ENCODE data around the gene CELSR1.

Gene CELSR1

GRCh38 chr22:46539169-46539568 lies 1.7 kb upstream of the CELSR1 start:
- no peak for ATAC-seq
- TF ChIP-seq, protein P1, sequence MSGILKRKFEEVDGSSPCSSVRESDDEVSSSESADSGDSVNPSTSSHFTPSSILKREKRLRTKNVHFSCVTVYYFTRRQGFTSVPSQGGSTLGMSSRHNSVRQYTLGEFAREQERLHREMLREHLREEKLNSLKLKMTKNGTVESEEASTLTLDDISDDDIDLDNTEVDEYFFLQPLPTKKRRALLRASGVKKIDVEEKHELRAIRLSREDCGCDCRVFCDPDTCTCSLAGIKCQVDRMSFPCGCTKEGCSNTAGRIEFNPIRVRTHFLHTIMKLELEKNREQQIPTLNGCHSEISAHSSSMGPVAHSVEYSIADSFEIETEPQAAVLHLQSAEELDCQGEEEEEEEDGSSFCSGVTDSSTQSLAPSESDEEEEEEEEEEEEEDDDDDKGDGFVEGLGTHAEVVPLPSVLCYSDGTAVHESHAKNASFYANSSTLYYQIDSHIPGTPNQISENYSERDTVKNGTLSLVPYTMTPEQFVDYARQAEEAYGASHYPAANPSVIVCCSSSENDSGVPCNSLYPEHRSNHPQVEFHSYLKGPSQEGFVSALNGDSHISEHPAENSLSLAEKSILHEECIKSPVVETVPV (CRISPR knock-in tag; IDR thresholded peaks at IDR 0.05), result no peak
- no peak for TF ChIP-seq RARB (CRISPR knock-in tag; IDR thresholded peaks at IDR 0.05)
- TF ChIP-seq TOX (CRISPR knock-in tag; IDR thresholded peaks at IDR 0.05; ENCODE audit: borderline replicate concordance), result no peak
- TF ChIP-seq, protein P2, sequence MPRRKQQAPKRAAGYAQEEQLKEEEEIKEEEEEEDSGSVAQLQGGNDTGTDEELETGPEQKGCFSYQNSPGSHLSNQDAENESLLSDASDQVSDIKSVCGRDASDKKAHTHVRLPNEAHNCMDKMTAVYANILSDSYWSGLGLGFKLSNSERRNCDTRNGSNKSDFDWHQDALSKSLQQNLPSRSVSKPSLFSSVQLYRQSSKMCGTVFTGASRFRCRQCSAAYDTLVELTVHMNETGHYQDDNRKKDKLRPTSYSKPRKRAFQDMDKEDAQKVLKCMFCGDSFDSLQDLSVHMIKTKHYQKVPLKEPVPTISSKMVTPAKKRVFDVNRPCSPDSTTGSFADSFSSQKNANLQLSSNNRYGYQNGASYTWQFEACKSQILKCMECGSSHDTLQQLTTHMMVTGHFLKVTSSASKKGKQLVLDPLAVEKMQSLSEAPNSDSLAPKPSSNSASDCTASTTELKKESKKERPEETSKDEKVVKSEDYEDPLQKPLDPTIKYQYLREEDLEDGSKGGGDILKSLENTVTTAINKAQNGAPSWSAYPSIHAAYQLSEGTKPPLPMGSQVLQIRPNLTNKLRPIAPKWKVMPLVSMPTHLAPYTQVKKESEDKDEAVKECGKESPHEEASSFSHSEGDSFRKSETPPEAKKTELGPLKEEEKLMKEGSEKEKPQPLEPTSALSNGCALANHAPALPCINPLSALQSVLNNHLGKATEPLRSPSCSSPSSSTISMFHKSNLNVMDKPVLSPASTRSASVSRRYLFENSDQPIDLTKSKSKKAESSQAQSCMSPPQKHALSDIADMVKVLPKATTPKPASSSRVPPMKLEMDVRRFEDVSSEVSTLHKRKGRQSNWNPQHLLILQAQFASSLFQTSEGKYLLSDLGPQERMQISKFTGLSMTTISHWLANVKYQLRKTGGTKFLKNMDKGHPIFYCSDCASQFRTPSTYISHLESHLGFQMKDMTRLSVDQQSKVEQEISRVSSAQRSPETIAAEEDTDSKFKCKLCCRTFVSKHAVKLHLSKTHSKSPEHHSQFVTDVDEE (CRISPR knock-in tag; IDR thresholded peaks at IDR 0.05), result no peak
- TF ChIP-seq BACH2 (CRISPR knock-in tag; IDR thresholded peaks at IDR 0.05; ENCODE audit: borderline replicate concordance), result no peak
- TF ChIP-seq, protein P3, sequence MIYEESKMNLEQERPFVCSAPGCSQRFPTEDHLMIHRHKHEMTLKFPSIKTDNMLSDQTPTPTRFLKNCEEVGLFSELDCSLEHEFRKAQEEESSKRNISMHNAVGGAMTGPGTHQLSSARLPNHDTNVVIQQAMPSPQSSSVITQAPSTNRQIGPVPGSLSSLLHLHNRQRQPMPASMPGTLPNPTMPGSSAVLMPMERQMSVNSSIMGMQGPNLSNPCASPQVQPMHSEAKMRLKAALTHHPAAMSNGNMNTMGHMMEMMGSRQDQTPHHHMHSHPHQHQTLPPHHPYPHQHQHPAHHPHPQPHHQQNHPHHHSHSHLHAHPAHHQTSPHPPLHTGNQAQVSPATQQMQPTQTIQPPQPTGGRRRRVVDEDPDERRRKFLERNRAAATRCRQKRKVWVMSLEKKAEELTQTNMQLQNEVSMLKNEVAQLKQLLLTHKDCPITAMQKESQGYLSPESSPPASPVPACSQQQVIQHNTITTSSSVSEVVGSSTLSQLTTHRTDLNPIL (CRISPR knock-in tag; IDR thresholded peaks at IDR 0.05; ENCODE audit: low read depth), result no peak
- no peak for TF ChIP-seq ISL1 (CRISPR knock-in tag; IDR thresholded peaks at IDR 0.05)
- TF ChIP-seq TCF4 (CRISPR knock-in tag; IDR thresholded peaks at IDR 0.05; ENCODE audit: borderline replicate concordance), result no peak
- TF ChIP-seq PPARA (CRISPR knock-in tag; IDR thresholded peaks at IDR 0.05; ENCODE audit: borderline replicate concordance), result no peak
- TF ChIP-seq ZNF565 (CRISPR knock-in tag; conservative IDR thresholded peaks at IDR 0.05; ENCODE audit: low read depth), result no peak
- TF ChIP-seq OSR1 (CRISPR knock-in tag; IDR thresholded peaks at IDR 0.05), result no peak
- TF ChIP-seq ZFP3 (CRISPR knock-in tag; IDR thresholded peaks at IDR 0.05), result no peak
- TF ChIP-seq SNAI2 (CRISPR knock-in tag; IDR thresholded peaks at IDR 0.05), result no peak
- TF ChIP-seq, protein P4, sequence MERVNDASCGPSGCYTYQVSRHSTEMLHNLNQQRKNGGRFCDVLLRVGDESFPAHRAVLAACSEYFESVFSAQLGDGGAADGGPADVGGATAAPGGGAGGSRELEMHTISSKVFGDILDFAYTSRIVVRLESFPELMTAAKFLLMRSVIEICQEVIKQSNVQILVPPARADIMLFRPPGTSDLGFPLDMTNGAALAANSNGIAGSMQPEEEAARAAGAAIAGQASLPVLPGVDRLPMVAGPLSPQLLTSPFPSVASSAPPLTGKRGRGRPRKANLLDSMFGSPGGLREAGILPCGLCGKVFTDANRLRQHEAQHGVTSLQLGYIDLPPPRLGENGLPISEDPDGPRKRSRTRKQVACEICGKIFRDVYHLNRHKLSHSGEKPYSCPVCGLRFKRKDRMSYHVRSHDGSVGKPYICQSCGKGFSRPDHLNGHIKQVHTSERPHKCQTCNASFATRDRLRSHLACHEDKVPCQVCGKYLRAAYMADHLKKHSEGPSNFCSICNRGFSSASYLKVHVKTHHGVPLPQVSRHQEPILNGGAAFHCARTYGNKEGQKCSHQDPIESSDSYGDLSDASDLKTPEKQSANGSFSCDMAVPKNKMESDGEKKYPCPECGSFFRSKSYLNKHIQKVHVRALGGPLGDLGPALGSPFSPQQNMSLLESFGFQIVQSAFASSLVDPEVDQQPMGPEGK (CRISPR knock-in tag; IDR thresholded peaks at IDR 0.05; ENCODE audit: borderline replicate concordance), result no peak
- no peak for TF ChIP-seq ZNF70 (CRISPR knock-in tag; IDR thresholded peaks at IDR 0.05)
- TF ChIP-seq GLIS3 (CRISPR knock-in tag; IDR thresholded peaks at IDR 0.05), result no peak
- TF ChIP-seq POU6F1 (CRISPR knock-in tag; IDR thresholded peaks at IDR 0.05; ENCODE audit: borderline replicate concordance, low read depth), result no peak

DNA sequence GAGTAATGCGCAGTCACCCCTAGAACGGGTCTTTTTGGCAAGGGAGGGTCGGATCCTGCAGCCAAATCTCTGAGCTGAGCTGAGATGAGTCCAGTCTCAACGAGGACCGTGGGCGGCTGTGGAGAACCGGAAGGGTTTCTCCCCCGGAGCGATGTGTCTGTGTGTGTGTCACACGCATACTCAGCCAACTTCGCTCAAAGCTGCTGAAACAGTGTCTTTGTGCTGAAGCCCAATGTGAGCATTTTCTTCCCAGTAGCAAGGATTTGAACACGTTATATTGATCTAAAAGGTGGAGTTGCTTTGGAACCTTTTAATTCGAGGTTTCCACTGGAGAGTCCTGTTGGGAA lies 1.4 kb upstream of the CELSR1 start:
- TF ChIP-seq, protein P4 (CRISPR knock-in tag; IDR thresholded peaks at IDR 0.05; ENCODE audit: borderline replicate concordance), result no peak
- TF ChIP-seq ZC3H10 (CRISPR knock-in tag; IDR thresholded peaks at IDR 0.05) (no peak), GLIS3 (CRISPR knock-in tag; IDR thresholded peaks at IDR 0.05) (no peak), BACH2 (CRISPR knock-in tag; IDR thresholded peaks at IDR 0.05; ENCODE audit: borderline replicate concordance) (no peak), SNAI2 (CRISPR knock-in tag; IDR thresholded peaks at IDR 0.05) (no peak), ZFP30 (CRISPR knock-in tag; IDR thresholded peaks at IDR 0.05) (no peak), PPARA (CRISPR knock-in tag; IDR thresholded peaks at IDR 0.05; ENCODE audit: borderline replicate concordance) (no peak), ZNF565 (CRISPR knock-in tag; conservative IDR thresholded peaks at IDR 0.05; ENCODE audit: low read depth) (no peak), RARB (CRISPR knock-in tag; IDR thresholded peaks at IDR 0.05) (no peak), ESRRG (CRISPR knock-in tag; IDR thresholded peaks at IDR 0.05) (no peak), ZFP3 (CRISPR knock-in tag; IDR thresholded peaks at IDR 0.05) (no peak), ARNTL (CRISPR knock-in tag; IDR thresholded peaks at IDR 0.05; ENCODE audit: borderline replicate concordance, low read depth) (no peak), POU6F1 (CRISPR knock-in tag; IDR thresholded peaks at IDR 0.05; ENCODE audit: borderline replicate concordance, low read depth) (no peak), OSR1 (CRISPR knock-in tag; IDR thresholded peaks at IDR 0.05) (no peak)
- TF ChIP-seq, protein P3 (CRISPR knock-in tag; IDR thresholded peaks at IDR 0.05; ENCODE audit: low read depth), result no peak
- TF ChIP-seq, protein P2 (CRISPR knock-in tag; IDR thresholded peaks at IDR 0.05), result no peak
- ATAC-seq, result no peak
